22Rv1 (cell line): Measurements from ENCODE around the gene PARP14.

Source experiments
- ZFX ChIP-seq: fragments of 450-650 bp; IDR thresholded peaks from 2 replicates; pipeline ENCODE4 v1.6.1; 2017; ENCODE audit warnings: antibody characterized with exemption, borderline replicate concordance
- TF ChIP-seq, protein P1 (sequence below): fragments of 450-650 bp; IDR thresholded peaks from 2 replicates; pipeline ENCODE4 v1.5.1; 2017; ENCODE audit warnings: mild to moderate bottlenecking

DNA sequence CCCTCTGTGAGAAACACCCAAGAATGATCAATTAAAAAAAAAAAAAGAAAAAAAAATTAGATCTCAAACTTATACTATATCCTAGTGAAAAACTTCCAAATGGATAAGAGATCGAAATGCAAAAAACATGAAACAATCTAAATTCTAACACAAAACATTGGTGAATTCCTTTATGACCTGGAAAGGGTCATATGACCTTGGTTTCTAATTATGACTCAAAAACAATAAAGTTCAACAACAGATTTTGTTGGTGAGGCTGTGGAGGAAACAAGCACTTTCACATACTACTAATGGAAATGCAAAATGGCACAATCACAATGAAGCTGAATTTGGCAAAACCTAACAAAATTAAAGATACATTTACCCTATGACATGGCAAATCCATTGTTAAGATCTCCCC lies 67.7 kb downstream of the PARP14 start:
- TF ChIP-seq, protein P1, sequence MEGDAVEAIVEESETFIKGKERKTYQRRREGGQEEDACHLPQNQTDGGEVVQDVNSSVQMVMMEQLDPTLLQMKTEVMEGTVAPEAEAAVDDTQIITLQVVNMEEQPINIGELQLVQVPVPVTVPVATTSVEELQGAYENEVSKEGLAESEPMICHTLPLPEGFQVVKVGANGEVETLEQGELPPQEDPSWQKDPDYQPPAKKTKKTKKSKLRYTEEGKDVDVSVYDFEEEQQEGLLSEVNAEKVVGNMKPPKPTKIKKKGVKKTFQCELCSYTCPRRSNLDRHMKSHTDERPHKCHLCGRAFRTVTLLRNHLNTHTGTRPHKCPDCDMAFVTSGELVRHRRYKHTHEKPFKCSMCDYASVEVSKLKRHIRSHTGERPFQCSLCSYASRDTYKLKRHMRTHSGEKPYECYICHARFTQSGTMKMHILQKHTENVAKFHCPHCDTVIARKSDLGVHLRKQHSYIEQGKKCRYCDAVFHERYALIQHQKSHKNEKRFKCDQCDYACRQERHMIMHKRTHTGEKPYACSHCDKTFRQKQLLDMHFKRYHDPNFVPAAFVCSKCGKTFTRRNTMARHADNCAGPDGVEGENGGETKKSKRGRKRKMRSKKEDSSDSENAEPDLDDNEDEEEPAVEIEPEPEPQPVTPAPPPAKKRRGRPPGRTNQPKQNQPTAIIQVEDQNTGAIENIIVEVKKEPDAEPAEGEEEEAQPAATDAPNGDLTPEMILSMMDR, result no peak
- TF ChIP-seq ZFX, result no peak
